GM12878 (cell line): Measurements from ENCODE around the gene MYG1.

Experiments
- CREB1 ChIP-seq: IDR thresholded peaks from 2 replicates; pipeline ENCODE4 v1.6.1; 2012; ENCODE audit warnings: low read depth, mild to moderate bottlenecking, inconsistent platforms
- EP300 ChIP-seq, 2 experiments: fragments of 150-350 bp in 1 of 2; IDR thresholded peaks; 2 replicates each; pipeline ENCODE4 v1.6.1; 2011 to 2012; ENCODE audit warnings: low read depth in 2 of 2, low read length in 2 of 2, borderline replicate concordance in 1 of 2, improper control_type of control experiment in 1 of 2, inconsistent platforms in 1 of 2; ENCODE audit not compliant: control insufficient read depth in 1 of 2
- EZH2 ChIP-seq: IDR thresholded peaks from 2 replicates; pipeline ENCODE4 v1.6.1; 2012; ENCODE audit warnings: low read depth, mild to moderate bottlenecking, control low read depth, inconsistent platforms, low read length, borderline replicate concordance; ENCODE audit not compliant: control insufficient read depth
- HDAC6 ChIP-seq: fragments of 200-600 bp; sonication (generic); IDR thresholded peaks from one replicate; pipeline ENCODE4 v1.8.0; 2017; ENCODE audit warnings: antibody characterized with exemption; ENCODE audit not compliant: unreplicated experiment
- POLR2A ChIP-seq: IDR thresholded peaks from 2 replicates; pipeline ENCODE4 v1.6.1; 2011; ENCODE audit warnings: low read depth, mild to moderate bottlenecking, low read length
- POLR2AphosphoS5 ChIP-seq: IDR thresholded peaks from 2 replicates; pipeline ENCODE4 v1.6.1; 2011; ENCODE audit warnings: mild to moderate bottlenecking, low read length, inconsistent platforms
- SPI1 ChIP-seq: IDR thresholded peaks from 2 replicates; pipeline ENCODE4 v1.6.1; 2011; ENCODE audit warnings: low read depth, mild to moderate bottlenecking, low read length, moderate library complexity, borderline replicate concordance; ENCODE audit not compliant: insufficient read depth
- TCF12 ChIP-seq: IDR thresholded peaks from 2 replicates; pipeline ENCODE4 v1.6.1; 2011; ENCODE audit warnings: low read depth, mild to moderate bottlenecking, low read length
- TF ChIP-seq, protein P1 (sequence below), 3 experiments: IDR thresholded peaks in 2 of 3; conservative IDR thresholded peaks in 1 of 3; 2 replicates each; pipeline ENCODE4 v1.5.1; 2011; ENCODE audit warnings: low read depth in 3 of 3, low read length in 3 of 3, mild to moderate bottlenecking in 3 of 3, control low read depth in 2 of 3, moderate library complexity in 2 of 3, inconsistent platforms in 1 of 3, mixed read lengths in 1 of 3; ENCODE audit not compliant: control insufficient read depth in 2 of 3, insufficient read depth in 1 of 3; ENCODE audit errors: extremely low read depth in 1 of 3

DNA sequence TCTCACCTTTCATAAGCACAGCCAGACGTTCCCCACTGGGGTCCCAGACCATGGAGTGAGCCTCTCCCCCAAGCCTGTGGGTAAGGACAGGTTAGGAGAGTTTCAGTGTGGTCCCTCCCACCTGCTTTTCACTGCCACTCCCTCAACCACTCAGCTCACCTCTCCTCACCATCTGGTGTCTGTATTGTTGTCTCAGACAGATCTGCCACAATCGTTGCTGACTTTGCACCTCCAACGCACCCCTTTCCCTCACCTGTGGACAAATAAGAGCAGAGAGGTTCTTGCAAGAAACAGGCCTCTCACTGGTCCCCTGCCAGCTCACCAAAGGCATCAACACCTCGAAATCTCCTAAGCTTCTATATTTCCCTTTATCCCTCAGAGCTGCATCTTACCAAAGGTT is 8.8 kb downstream of the MYG1 start:
- no peak for TF ChIP-seq EP300 (IDR thresholded peaks at IDR 0.05; ENCODE audit: borderline replicate concordance in 1 of 2, control insufficient read depth in 1 of 2, low read depth in 2 of 2, low read length in 2 of 2)
- TF ChIP-seq, protein P1, sequence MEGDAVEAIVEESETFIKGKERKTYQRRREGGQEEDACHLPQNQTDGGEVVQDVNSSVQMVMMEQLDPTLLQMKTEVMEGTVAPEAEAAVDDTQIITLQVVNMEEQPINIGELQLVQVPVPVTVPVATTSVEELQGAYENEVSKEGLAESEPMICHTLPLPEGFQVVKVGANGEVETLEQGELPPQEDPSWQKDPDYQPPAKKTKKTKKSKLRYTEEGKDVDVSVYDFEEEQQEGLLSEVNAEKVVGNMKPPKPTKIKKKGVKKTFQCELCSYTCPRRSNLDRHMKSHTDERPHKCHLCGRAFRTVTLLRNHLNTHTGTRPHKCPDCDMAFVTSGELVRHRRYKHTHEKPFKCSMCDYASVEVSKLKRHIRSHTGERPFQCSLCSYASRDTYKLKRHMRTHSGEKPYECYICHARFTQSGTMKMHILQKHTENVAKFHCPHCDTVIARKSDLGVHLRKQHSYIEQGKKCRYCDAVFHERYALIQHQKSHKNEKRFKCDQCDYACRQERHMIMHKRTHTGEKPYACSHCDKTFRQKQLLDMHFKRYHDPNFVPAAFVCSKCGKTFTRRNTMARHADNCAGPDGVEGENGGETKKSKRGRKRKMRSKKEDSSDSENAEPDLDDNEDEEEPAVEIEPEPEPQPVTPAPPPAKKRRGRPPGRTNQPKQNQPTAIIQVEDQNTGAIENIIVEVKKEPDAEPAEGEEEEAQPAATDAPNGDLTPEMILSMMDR (IDR thresholded peaks at IDR 0.05 in 2 of 3, conservative IDR thresholded peaks at IDR 0.05 in 1 of 3; ENCODE audit: control insufficient read depth in 2 of 3, extremely low read depth in 1 of 3, insufficient read depth in 1 of 3, low read depth in 3 of 3, low read length in 3 of 3), result no peak
- no peak for TF ChIP-seq SPI1
- no peak for TF ChIP-seq POLR2A
- no peak for TF ChIP-seq EZH2
- no peak for TF ChIP-seq POLR2AphosphoS5
- TF ChIP-seq HDAC6, result no peak
- no peak for TF ChIP-seq TCF12
- TF ChIP-seq CREB1, result no peak
